Trophoblast cell (in vitro differentiated cells and primary cell): ENCODE data around the gene SCFD1.

ENCODE experiments used
- DNase-seq, 2 donors: peaks; one replicate each; pipeline ENCODE4 v3.0.0-alpha.2; 2016
- H2AFZ ChIP-seq: 2 replicates; pipeline ENCODE4 v1.6.1; 2013; ENCODE audit warnings: low read length, moderate library complexity, mild to moderate bottlenecking; ENCODE audit not compliant: insufficient read depth, poor library complexity
- H2AK5ac ChIP-seq: 2 replicates; pipeline ENCODE4 v1.6.1; 2013; ENCODE audit warnings: mild to moderate bottlenecking, low read length
- H2BK120ac ChIP-seq: 2 replicates; pipeline ENCODE4 v1.6.1; 2013; ENCODE audit warnings: low read length, mild to moderate bottlenecking, moderate library complexity; ENCODE audit not compliant: insufficient read depth, poor library complexity
- H2BK12ac ChIP-seq: 2 replicates; pipeline ENCODE4 v1.6.1; 2013; ENCODE audit warnings: mild to moderate bottlenecking, low read length, moderate library complexity
- H2BK5ac ChIP-seq: 2 replicates; pipeline ENCODE4 v1.6.1; 2013; ENCODE audit warnings: low read length, low read depth, moderate library complexity, mild to moderate bottlenecking; ENCODE audit not compliant: poor library complexity
- H3K14ac ChIP-seq: 2 replicates; pipeline ENCODE4 v1.6.1; 2013; ENCODE audit warnings: mild to moderate bottlenecking, low read length
- H3K18ac ChIP-seq: 2 replicates; pipeline ENCODE4 v1.6.1; 2013; ENCODE audit warnings: mild to moderate bottlenecking, low read length
- H3K23ac ChIP-seq: 2 replicates; pipeline ENCODE4 v1.6.1; 2013; ENCODE audit warnings: low read length
- H3K27ac ChIP-seq: 2 replicates; pipeline ENCODE4 v1.5.1; 2013; ENCODE audit warnings: low read depth, mild to moderate bottlenecking, inconsistent platforms, low read length, moderate library complexity
- H3K27me3 ChIP-seq: 2 replicates; pipeline ENCODE4 v1.6.1; 2013; ENCODE audit warnings: inconsistent platforms, mild to moderate bottlenecking, low read length, moderate library complexity; ENCODE audit not compliant: insufficient read depth
- H3K36me3 ChIP-seq, 2 experiments: 1 replicate in 1 of 2; 2 replicates in 1 of 2; pipeline ENCODE4 v1.6.1; 2013; ENCODE audit warnings: low read length in 2 of 2, mild to moderate bottlenecking in 2 of 2, moderate library complexity in 1 of 2; ENCODE audit not compliant: insufficient read depth in 2 of 2, control insufficient read depth in 1 of 2
- H3K4ac ChIP-seq: 2 replicates; pipeline ENCODE4 v1.6.1; 2013; ENCODE audit warnings: low read depth, mild to moderate bottlenecking, low read length, moderate library complexity
- H3K4me1 ChIP-seq, 2 experiments: 1 replicate in 1 of 2; 2 replicates in 1 of 2; pipeline ENCODE4 v1.6.1; 2013; ENCODE audit warnings: low read length in 2 of 2, mild to moderate bottlenecking in 2 of 2, moderate library complexity in 1 of 2; ENCODE audit not compliant: insufficient read depth in 2 of 2, control insufficient read depth in 1 of 2
- H3K4me2 ChIP-seq: 2 replicates; pipeline ENCODE4 v1.6.1; 2013; ENCODE audit warnings: inconsistent platforms, mild to moderate bottlenecking, low read length, moderate library complexity
- H3K4me3 ChIP-seq: 2 replicates; pipeline ENCODE4 v1.5.1; 2013; ENCODE audit warnings: mild to moderate bottlenecking, low read depth, low read length, inconsistent platforms
- H3K79me1 ChIP-seq: one replicate; pipeline ENCODE4 v1.6.1; 2013; ENCODE audit warnings: low read length
- H3K79me2 ChIP-seq: 2 replicates; pipeline ENCODE4 v1.6.1; 2013; ENCODE audit warnings: low read length, mild to moderate bottlenecking; ENCODE audit not compliant: control insufficient read depth, insufficient read depth, poor library complexity
- H3K9ac ChIP-seq: 2 replicates; pipeline ENCODE4 v1.6.1; 2013; ENCODE audit warnings: mild to moderate bottlenecking, low read length
- H3K9me3 ChIP-seq: 2 replicates; pipeline ENCODE4 v1.6.1; 2013; ENCODE audit warnings: low read depth, mild to moderate bottlenecking, control low read depth, inconsistent platforms, low read length; ENCODE audit not compliant: insufficient read depth
- H4K12ac ChIP-seq: 2 replicates; pipeline ENCODE4 v1.6.1; 2013; ENCODE audit warnings: low read depth, mild to moderate bottlenecking, low read length, moderate library complexity
- H4K8ac ChIP-seq: 2 replicates; pipeline ENCODE4 v1.6.1; 2013; ENCODE audit warnings: low read depth, mild to moderate bottlenecking, low read length, moderate library complexity
- H4K91ac ChIP-seq: one replicate; pipeline ENCODE4 v1.6.1; 2013; ENCODE audit warnings: low read depth, mild to moderate bottlenecking, low read length, moderate library complexity
- WGBS: extraction: QIAGEN DNeasy Blood & Tissue Kit; methylation state at CpG from one replicate; pipeline ENCODE4 v1.1.7; 2013; ENCODE audit warnings: missing lambda C conversion rate; ENCODE audit not compliant: insufficient read length, insufficient coverage; ENCODE audit errors: extremely low coverage; 5-methylcytosine and 5-hydroxymethylcytosine counted together

SCFD1 gene

DNA sequence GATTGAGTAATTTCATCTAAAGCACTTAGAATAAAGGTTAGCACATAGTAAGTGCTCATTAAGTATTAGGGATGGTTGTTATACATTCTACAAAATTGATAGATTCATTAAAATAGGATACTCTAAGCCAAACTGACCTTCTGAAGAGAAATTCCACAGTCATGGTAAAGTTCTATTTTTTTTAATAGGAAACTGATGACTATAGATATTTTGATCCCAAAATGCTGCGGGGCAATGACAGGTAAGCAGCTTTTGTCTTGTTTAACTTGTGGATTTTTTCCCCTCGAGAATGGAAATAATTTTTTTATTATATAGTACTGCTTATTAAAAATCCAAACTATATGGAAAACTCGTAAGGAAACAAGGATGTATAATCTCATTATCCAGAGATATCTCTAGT lies 97.0 kb downstream of the SCFD1 start:
- no CpG with 5 or more reads among the region's 3 CpGs for WGBS
- no peak overlapping the region for H3K4me2 ChIP-seq
- H2BK120ac ChIP-seq: no peak overlapping the region
- no peak overlapping the region for H3K14ac ChIP-seq
- no peak for DNase-seq
- H3K23ac ChIP-seq: no peak overlapping the region
- no peaks in the 10 kb centered on the region for H3K4me1 ChIP-seq
- H3K9ac ChIP-seq: no peak overlapping the region
- H3K9me3 ChIP-seq: no peaks in the 10 kb centered on the region
- no peaks in the 10 kb centered on the region for H3K79me2 ChIP-seq
- H3K27ac ChIP-seq: no peak overlapping the region
- H3K36me3 ChIP-seq: peaks cover 0 to 2% of the 10 kb centered on the region in 2 experiments
- H4K91ac ChIP-seq: no peak overlapping the region
- H3K27me3 ChIP-seq: no peaks in the 10 kb centered on the region
- H3K79me1 ChIP-seq: no peaks in the 10 kb centered on the region
- no peak overlapping the region for H3K4ac ChIP-seq
- no peak overlapping the region for H4K12ac ChIP-seq
- H2AK5ac ChIP-seq: no peak overlapping the region
- no peak overlapping the region for H2BK12ac ChIP-seq
- H4K8ac ChIP-seq: no peak overlapping the region
- H2AFZ ChIP-seq: no peak overlapping the region
- H2BK5ac ChIP-seq: no peak overlapping the region
- no peak overlapping the region for H3K18ac ChIP-seq
- no peak overlapping the region for H3K4me3 ChIP-seq

DNA sequence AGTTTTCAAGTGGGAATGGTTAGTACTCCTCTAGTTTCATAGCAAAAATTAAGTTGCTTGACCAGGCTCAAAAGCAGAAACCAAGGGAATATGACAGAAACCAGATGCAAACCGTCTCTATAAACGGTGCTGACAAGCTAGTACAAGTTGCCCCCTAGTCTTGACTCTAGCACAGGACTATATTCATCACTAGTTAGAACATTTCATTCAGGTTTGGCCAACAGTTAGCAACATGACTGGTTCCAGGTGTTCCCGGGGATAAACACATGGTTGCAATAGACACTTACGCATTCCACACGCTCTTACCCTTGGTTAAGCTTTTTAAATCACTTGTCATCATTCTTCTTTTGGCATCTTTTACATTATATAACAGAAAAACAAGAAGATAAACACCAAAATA lies 103.6 kb downstream of the SCFD1 start:
- H3K36me3 ChIP-seq: peaks cover 5 to 8% of the 10 kb centered on the region in 2 experiments
- H3K9ac ChIP-seq: no peak overlapping the region
- no peaks in the 10 kb centered on the region for H3K27me3 ChIP-seq
- H3K9me3 ChIP-seq: no peaks in the 10 kb centered on the region
- H2BK12ac ChIP-seq: no peak overlapping the region
- H2BK5ac ChIP-seq: no peak overlapping the region
- no peak overlapping the region for H3K23ac ChIP-seq
- no peak overlapping the region for H3K4me2 ChIP-seq
- no peak overlapping the region for H4K8ac ChIP-seq
- WGBS: no CpG with 5 or more reads among the region's 5 CpGs
- H3K4ac ChIP-seq: no peak overlapping the region
- H3K4me3 ChIP-seq: no peak overlapping the region
- no peaks in the 10 kb centered on the region for H3K79me2 ChIP-seq
- H3K27ac ChIP-seq: no peak overlapping the region
- no peaks in the 10 kb centered on the region for H3K4me1 ChIP-seq
- H4K91ac ChIP-seq: no peak overlapping the region
- no peak overlapping the region for H3K14ac ChIP-seq
- DNase-seq: no peak
- H2AFZ ChIP-seq: no peak overlapping the region
- no peak overlapping the region for H3K18ac ChIP-seq
- no peak overlapping the region for H4K12ac ChIP-seq
- no peak overlapping the region for H2AK5ac ChIP-seq
- no peaks in the 10 kb centered on the region for H3K79me1 ChIP-seq
- H2BK120ac ChIP-seq: no peak overlapping the region

DNA sequence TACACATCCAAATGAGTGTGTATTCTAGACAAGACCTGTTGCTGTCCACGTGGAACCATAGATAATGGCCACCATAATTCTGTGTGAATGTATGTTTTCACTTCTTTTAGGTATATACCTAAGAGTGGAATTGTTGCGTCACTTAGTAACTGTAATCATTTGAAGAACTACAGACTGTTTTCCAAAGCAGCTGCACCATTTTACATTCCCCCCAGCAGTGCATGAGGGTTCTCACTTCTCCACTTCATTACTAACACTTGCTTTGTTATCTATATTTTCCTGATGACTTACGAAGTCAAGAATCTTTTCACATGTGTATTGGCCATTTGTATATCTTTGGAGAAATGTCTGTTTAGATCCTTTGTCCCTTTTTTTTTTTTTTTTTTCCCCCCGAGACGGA lies 106.4 kb downstream of the SCFD1 start:
- H3K23ac ChIP-seq: no peak overlapping the region
- no peak overlapping the region for H2AFZ ChIP-seq
- no peaks in the 10 kb centered on the region for H3K79me2 ChIP-seq
- no peaks in the 10 kb centered on the region for H3K27me3 ChIP-seq
- no peak overlapping the region for H3K4ac ChIP-seq
- no peak overlapping the region for H3K9ac ChIP-seq
- no peak overlapping the region for H4K91ac ChIP-seq
- H3K79me1 ChIP-seq: no peaks in the 10 kb centered on the region
- no peaks in the 10 kb centered on the region for H3K4me1 ChIP-seq
- no peak overlapping the region for H4K12ac ChIP-seq
- H3K36me3 ChIP-seq: peaks cover 5 to 8% of the 10 kb centered on the region in 2 experiments
- no peak overlapping the region for H3K14ac ChIP-seq
- H3K4me3 ChIP-seq: no peak overlapping the region
- WGBS: no CpG with 5 or more reads among the region's 5 CpGs
- H2BK120ac ChIP-seq: no peak overlapping the region
- peak; percentile 58 to 60 for DNase-seq
- H3K9me3 ChIP-seq: no peaks in the 10 kb centered on the region
- no peak overlapping the region for H2BK12ac ChIP-seq
- H2AK5ac ChIP-seq: no peak overlapping the region
- no peak overlapping the region for H3K4me2 ChIP-seq
- H3K18ac ChIP-seq: no peak overlapping the region
- no peak overlapping the region for H3K27ac ChIP-seq
- H4K8ac ChIP-seq: no peak overlapping the region
- H2BK5ac ChIP-seq: no peak overlapping the region

DNA sequence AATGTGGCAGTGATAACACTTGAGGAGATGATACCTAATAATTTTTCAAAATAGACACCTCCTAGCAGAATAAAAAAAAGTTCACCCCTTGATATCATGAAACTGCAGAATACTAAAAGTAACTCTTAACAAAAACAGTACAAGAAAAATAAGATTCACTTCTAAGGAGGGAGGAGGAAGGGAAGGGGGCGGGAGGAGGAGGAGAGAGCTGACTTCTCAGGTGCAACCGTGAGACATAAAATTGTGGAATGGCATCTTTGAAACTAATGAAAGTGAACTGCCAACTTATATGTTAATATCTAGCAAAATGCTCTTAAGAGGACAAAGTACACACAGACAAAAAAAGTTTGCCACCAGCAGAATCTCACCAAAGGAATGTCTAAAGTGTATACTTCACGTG lies 115.8 kb downstream of the SCFD1 start:
- Histone ChIP-seq H2AFZ (no peak overlapping the region), H4K12ac (no peak overlapping the region), H3K79me1 (no peaks in the 10 kb centered on the region), H3K36me3 (no peaks in the 10 kb centered on the region), H3K14ac (no peak overlapping the region), H2BK120ac (no peak overlapping the region), H3K18ac (no peak overlapping the region), H3K4me3 (no peak overlapping the region), H2BK5ac (no peak overlapping the region), H3K23ac (no peak overlapping the region), H2AK5ac (no peak overlapping the region), H2BK12ac (no peak overlapping the region), H3K4me1 (no peaks in the 10 kb centered on the region), H4K91ac (no peak overlapping the region), H3K4ac (no peak overlapping the region), H3K4me2 (no peak overlapping the region), H3K9me3 (no peaks in the 10 kb centered on the region), H3K27ac (no peak overlapping the region), H3K79me2 (no peaks in the 10 kb centered on the region), H3K9ac (no peak overlapping the region), H3K27me3 (no peaks in the 10 kb centered on the region), H4K8ac (no peak overlapping the region)
- WGBS: no CpG with 5 or more reads among the region's 3 CpGs
- no peak for DNase-seq
